GM12892 (cell line): Measurements from ENCODE around the gene LHX2.

Source experiments
- POLR2A ChIP-seq: IDR thresholded peaks from 2 replicates; pipeline ENCODE4 v1.6.1; 2011; ENCODE audit warnings: low read depth, low read length, control low read depth
- POLR2AphosphoS5 ChIP-seq: IDR thresholded peaks from 2 replicates; pipeline ENCODE4 v1.6.1; 2011; ENCODE audit warnings: low read depth, low read length, control low read depth
- TAF1 ChIP-seq: IDR thresholded peaks from 2 replicates; pipeline ENCODE4 v1.6.1; 2011; ENCODE audit warnings: low read depth, mild to moderate bottlenecking, control low read depth, low read length, borderline replicate concordance

GRCh38 chr9:124018730-124019697 is 7.4 kb downstream of the LHX2 start:
- no peak for TF ChIP-seq POLR2AphosphoS5
- TF ChIP-seq POLR2A = no peak
- no peak for TF ChIP-seq TAF1
